D721Med (cell line): ENCODE results near the gene BBS9.

Experiments used
- DNase-seq: peaks from one replicate; pipeline ENCODE4 v3.0.0; 2011; ENCODE audit warnings: low spot score; ENCODE audit not compliant: insufficient read length
- FAIRE-seq: peaks from 2 replicates; lab custom pipeline; 2011; peaks lifted over from hg19 to GRCh38; lab: Jason Lieb, UNC
- TF ChIP-seq, protein P1 (sequence below): IDR thresholded peaks from 2 replicates; pipeline ENCODE4 v1.5.1; 2012; ENCODE audit warnings: mild to moderate bottlenecking, control low read depth; ENCODE audit not compliant: insufficient read depth; ENCODE audit errors: missing control alignments

BBS9 gene

GRCh38 chr7:33550363-33550762 lies 421.0 kb downstream of the BBS9 start:
- FAIRE-seq (no peak), DNase-seq (no peak)
- TF ChIP-seq, protein P1, sequence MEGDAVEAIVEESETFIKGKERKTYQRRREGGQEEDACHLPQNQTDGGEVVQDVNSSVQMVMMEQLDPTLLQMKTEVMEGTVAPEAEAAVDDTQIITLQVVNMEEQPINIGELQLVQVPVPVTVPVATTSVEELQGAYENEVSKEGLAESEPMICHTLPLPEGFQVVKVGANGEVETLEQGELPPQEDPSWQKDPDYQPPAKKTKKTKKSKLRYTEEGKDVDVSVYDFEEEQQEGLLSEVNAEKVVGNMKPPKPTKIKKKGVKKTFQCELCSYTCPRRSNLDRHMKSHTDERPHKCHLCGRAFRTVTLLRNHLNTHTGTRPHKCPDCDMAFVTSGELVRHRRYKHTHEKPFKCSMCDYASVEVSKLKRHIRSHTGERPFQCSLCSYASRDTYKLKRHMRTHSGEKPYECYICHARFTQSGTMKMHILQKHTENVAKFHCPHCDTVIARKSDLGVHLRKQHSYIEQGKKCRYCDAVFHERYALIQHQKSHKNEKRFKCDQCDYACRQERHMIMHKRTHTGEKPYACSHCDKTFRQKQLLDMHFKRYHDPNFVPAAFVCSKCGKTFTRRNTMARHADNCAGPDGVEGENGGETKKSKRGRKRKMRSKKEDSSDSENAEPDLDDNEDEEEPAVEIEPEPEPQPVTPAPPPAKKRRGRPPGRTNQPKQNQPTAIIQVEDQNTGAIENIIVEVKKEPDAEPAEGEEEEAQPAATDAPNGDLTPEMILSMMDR, result no peak

DNA sequence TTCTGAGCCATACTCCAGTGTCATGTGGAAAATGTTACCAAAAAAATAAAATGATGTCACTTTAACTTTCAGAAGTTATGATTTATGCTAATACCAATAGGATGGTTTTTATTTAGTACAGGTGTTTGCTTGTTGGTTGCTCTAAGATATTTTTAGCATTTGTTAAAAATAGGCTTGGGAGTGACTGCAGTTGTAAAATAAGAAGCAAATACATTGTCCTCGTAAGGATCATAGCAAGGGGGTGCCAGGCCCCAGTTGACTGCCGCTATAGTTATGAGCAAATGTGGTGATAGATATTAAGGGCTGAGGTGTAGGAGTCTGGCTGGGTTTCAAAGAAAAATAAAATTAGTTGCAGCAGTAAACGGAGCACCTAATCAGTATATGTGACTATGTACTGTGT lies 421.6 kb downstream of the BBS9 start:
- no peak for DNase-seq
- TF ChIP-seq, protein P1, result no peak
- no peak for FAIRE-seq

GRCh38 chr7:33554046-33554445 lies 424.7 kb downstream of the BBS9 start:
- FAIRE-seq (no peak), DNase-seq (no peak)
- TF ChIP-seq, protein P1, result no peak

- TF ChIP-seq, protein P1, result no peak
- FAIRE-seq (no peak), DNase-seq (no peak)
Measured at GRCh38 chr7:33554576-33554975, 425.2 kb downstream of the BBS9 start.

GRCh38 chr7:33556472-33556871 lies 427.1 kb downstream of the BBS9 start:
- DNase-seq (no peak), FAIRE-seq (no peak)
- TF ChIP-seq, protein P1, result no peak

GRCh38 chr7:33558549-33559323 lies 429.4 kb downstream of the BBS9 start:
- TF ChIP-seq, protein P1, result no peak
- DNase-seq, result no peak
- FAIRE-seq, result no peak

DNA sequence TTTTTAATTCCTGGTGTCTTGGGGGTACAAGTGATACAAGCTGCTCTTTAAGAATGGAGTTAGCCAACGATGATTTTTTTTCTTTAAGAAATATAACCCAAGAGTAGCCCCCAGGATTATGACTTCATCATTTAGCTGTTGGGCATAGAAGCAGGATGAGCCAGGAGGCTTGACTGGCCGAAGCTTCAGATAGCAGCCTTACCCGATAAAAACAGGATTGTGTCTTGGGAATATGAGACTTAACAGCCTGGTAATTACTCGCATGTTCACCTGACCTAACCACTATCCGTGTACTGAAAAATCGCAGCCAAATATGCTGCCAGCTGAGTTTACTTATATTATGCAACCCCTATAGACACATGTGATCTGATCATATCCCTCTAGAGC lies 430.0 kb downstream of the BBS9 start:
- TF ChIP-seq, protein P1, result no peak
- no peak for DNase-seq
- FAIRE-seq, result no peak
